NT2/D1 (cell line): Measurements from ENCODE around the gene ATP6AP1.

Source experiments
- DNase-seq: peaks from one replicate; pipeline ENCODE4 v3.0.0-alpha.2; 2011; ENCODE audit warnings: low read depth, low spot score
- H3K27me3 ChIP-seq: 2 replicates; pipeline ENCODE4 v1.6.0; 2011; ENCODE audit warnings: mild to moderate bottlenecking; ENCODE audit not compliant: insufficient read length, insufficient read depth
- H3K36me3 ChIP-seq: 2 replicates; pipeline ENCODE4 v1.6.1; 2011; ENCODE audit warnings: mild to moderate bottlenecking, low read length, mixed read lengths; ENCODE audit not compliant: insufficient read depth, insufficient read length
- H3K4me1 ChIP-seq: 2 replicates; pipeline ENCODE4 v1.5.1; 2011; ENCODE audit not compliant: insufficient read depth, insufficient read length
- H3K4me3 ChIP-seq: 2 replicates; pipeline ENCODE4 v1.5.1; 2011; ENCODE audit warnings: low read depth; ENCODE audit not compliant: insufficient read length
- H3K9ac ChIP-seq: 2 replicates; pipeline ENCODE4 v1.6.0; 2011; ENCODE audit warnings: low read depth; ENCODE audit not compliant: insufficient read length
- H3K9me3 ChIP-seq: 2 replicates; pipeline ENCODE4 v1.5.1; 2011; ENCODE audit warnings: mild to moderate bottlenecking, low read length; ENCODE audit not compliant: insufficient read depth
- SUZ12 ChIP-seq: IDR thresholded peaks from 2 replicates; pipeline ENCODE4 v1.6.1; 2011; ENCODE audit not compliant: insufficient read length, insufficient read depth; ENCODE audit errors: extremely low read depth
- YY1 ChIP-seq: IDR thresholded peaks from 2 replicates; pipeline ENCODE4 v1.6.1; 2011; ENCODE audit not compliant: insufficient read length, insufficient read depth
- ZNF274 ChIP-seq: IDR thresholded peaks from 2 replicates; pipeline ENCODE4 v1.6.1; 2011; ENCODE audit warnings: mild to moderate bottlenecking, low read depth, low read length

Gene ATP6AP1

DNA sequence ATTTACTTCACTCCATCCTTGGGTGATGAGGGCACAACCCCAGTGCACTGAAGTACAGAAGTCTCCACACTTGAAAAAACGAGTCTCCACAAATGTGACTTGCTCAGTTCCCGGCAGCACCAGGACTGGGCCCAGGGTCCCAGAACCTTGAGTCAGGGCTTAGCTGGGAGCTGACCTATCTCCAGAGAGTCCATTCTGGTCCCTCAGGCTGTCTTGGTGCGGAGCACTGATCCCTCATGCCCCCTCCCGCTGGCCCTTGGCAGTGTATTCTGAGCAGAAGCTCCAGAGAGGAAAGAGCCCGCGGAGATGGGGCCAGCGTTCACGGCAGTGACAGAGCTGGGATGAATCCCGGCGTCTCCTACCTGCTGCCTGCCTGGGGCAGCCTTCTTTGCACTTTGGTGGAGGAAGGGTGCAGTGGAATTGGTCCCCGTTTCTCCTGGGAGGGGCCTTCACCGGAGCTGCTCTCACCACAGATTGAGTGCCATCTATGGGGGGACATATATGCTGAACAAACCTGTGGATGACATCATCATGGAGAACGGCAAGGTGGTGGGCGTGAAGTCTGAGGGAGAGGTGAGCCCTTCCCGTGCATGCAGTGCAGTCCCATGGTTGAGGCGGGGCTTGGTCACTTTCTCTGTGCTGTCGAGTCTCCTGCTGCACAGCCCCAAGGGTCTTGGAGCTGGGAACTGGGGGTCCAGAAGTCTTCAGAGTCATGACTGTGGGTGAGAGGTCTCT, 12.3 kb downstream of the ATP6AP1 start:
- H3K4me1 ChIP-seq = no peaks in the 10 kb centered on the region
- DNase-seq = no peak
- TF ChIP-seq ZNF274 = no peak
- no peak for TF ChIP-seq YY1
- TF ChIP-seq SUZ12 = no peak
- H3K9ac ChIP-seq = no peak overlapping the region
- H3K36me3 ChIP-seq = peaks cover 50% of the 10 kb centered on the region
- H3K9me3 ChIP-seq = no peaks in the 10 kb centered on the region
- H3K27me3 ChIP-seq = no peaks in the 10 kb centered on the region
- H3K4me3 ChIP-seq = no peak overlapping the region

DNA sequence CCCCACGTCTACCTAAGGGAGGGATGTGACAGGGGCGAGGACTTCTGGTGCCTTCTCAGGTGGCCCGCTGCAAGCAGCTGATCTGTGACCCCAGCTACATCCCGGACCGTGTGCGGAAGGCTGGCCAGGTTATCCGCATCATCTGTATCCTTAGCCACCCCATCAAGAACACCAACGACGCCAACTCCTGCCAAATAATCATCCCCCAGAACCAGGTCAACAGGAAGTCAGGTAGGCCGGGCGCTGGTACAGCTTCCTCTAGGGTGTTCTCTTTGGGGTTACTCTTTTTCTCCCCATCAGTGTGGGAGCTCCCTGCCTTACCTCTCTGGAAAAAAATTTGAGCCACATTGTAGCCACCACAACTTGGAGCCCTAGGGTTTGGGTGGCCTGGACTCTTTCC, 13.1 kb downstream of the ATP6AP1 start:
- H3K9ac ChIP-seq = no peak overlapping the region
- no peaks in the 10 kb centered on the region for H3K27me3 ChIP-seq
- H3K4me3 ChIP-seq = no peak overlapping the region
- peaks cover 52% of the 10 kb centered on the region for H3K36me3 ChIP-seq
- TF ChIP-seq ZNF274 (no peak), SUZ12 (no peak), YY1 (no peak)
- no peaks in the 10 kb centered on the region for H3K4me1 ChIP-seq
- no peak for DNase-seq
- no peaks in the 10 kb centered on the region for H3K9me3 ChIP-seq

DNA sequence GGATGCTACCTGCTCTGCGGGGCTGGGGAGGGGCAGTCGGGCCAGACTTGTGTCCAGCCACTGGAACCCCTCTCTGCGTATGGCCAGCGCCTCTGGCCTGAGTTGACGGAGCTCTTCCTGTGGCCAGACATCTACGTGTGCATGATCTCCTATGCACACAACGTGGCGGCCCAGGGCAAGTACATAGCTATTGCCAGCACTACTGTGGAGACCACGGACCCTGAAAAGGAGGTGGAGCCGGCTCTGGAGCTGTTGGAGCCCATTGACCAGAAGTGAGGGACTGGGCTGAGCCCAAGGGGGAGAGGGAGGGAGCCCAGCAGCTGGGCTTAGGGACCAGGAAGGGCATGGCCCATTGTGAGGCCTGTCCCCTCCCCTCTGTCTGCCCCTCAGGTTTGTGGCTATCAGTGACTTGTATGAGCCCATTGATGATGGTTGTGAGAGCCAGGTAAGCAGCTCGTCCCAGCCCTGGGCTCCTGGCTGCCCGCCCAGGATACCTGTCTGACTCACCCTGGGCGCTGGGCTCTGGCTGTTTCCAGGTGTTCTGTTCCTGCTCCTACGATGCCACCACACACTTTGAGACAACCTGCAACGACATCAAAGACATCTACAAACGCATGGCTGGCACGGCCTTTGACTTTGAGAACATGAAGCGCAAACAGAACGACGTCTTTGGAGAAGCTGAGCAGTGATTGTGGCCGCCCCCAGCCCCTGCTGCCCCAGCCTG, 13.7 kb downstream of the ATP6AP1 start:
- TF ChIP-seq SUZ12 (no peak), ZNF274 (no peak), YY1 (no peak)
- H3K4me1 ChIP-seq = no peaks in the 10 kb centered on the region
- no peak overlapping the region for H3K9ac ChIP-seq
- H3K4me3 ChIP-seq = no peak overlapping the region
- no peaks in the 10 kb centered on the region for H3K27me3 ChIP-seq
- H3K9me3 ChIP-seq = no peaks in the 10 kb centered on the region
- peaks cover 58% of the 10 kb centered on the region for H3K36me3 ChIP-seq
- no peak for DNase-seq

DNA sequence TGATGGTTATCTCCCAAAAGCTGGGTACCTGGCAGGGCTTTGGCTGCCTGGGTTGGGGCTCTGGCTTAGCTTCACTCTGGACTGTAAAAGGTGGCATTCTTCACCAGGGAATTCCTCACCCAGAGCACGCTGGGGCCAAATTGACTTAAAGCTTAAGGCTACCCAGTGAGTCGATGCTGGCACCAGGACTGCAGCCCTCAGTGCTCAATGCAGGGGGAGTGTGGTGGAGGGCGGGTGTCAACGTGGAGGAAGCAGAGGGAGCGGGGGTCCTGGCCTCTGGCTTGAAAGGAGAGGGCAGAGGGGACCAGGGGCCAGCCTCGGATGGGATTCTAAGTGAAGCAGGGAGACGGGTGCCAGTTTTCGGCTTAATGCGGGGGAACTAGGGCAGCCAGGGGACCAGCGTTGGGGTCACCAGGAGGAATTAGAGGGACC, 15.0 kb downstream of the ATP6AP1 start:
- Histone ChIP-seq H3K36me3 (peaks cover 58% of the 10 kb centered on the region), H3K4me3 (no peak overlapping the region), H3K9me3 (no peaks in the 10 kb centered on the region), H3K27me3 (no peaks in the 10 kb centered on the region), H3K9ac (peak overlapping the region; percentile 10), H3K4me1 (no peaks in the 10 kb centered on the region)
- TF ChIP-seq YY1 = no peak
- TF ChIP-seq ZNF274 = no peak
- TF ChIP-seq SUZ12 = no peak
- DNase-seq = no peak

DNA sequence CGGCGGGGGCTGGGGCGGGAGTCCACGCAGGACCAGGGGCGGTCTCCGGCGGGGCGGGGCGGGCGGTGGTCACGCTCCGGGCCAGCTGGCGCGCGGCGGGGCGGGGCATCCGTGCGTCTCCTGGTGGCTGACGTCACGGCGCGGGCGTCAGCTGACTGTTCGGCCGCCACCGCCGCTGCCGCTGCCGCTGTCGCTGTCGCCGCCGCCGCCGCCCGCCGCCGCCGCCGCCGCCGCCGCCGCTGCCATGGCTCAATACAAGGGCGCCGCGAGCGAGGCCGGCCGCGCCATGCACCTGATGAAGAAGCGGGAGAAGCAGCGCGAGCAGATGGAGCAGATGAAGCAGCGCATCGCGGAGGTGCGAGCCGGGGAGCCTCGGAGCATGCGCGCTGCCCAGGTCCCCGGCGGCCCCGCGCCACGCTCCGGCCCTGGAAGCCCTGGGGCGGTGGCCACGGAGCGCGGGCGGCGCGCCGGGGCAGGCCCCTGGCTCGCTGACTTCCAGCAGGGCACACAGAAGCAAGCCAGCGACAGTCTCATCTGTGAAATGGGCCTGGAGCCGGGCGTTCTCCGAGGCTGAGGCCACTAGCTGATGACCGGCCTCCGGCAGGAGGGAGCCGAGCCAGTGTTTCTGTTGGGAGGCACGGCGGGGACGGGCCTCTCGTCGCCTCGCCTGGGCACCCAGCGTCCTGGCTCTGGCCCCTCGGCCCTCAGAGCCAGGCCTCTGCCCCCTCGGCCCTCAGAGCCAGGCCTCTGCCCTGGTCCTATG, 15.7 kb downstream of the ATP6AP1 start, which contains the start of gene FAM50A:
Gene FAM50A, plus strand, starts transcription at position 150 of the 763 bp plus-strand sequence. Its CDS starts 95 bp downstream, at position 245.
- peak within 1 kb of the TSS; percentile 80 for H3K9ac ChIP-seq
- no peak for DNase-seq

DNA sequence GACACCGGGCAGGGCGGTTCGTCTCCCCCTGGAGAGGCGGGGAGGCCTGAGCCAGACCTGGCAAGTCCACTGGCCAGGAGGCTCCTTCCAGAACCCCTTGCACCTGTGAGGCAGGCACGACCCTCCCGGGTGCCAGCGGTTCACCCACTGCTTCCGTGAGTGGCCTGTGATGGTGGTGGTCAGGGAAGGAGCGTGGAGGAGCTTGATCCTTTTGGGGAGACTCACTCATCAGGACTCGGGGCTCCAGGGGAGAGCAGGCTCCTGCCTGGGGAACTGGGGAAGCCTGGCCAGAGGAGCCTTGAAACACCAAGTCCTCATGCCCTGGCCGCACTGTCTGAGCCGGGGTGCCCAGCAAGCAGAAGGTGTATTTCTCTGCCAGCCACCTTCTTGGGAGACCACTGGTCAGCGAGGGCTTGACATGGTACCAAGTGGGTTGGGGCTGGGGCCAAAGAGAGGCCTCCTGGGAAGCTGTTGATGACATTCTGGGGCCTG, 16.3 kb downstream of the ATP6AP1 start:
- DNase-seq = no peak
- Histone ChIP-seq H3K36me3 (peaks cover 59% of the 10 kb centered on the region), H3K4me3 (peak overlapping the region; percentile 28)

More for the DNA sequence above, 15.7 kb downstream of the ATP6AP1 start, which contains the start of gene FAM50A:
- Histone ChIP-seq H3K36me3 (peaks cover 58% of the 10 kb centered on the region), H3K4me1 (no peaks in the 10 kb centered on the region), H3K27me3 (no peaks in the 10 kb centered on the region), H3K4me3 (peak within 1 kb of the TSS; percentile 28), H3K9me3 (no peaks in the 10 kb centered on the region)
- no peak for TF ChIP-seq SUZ12
- no peak for TF ChIP-seq YY1
- no peak for TF ChIP-seq ZNF274

DNA sequence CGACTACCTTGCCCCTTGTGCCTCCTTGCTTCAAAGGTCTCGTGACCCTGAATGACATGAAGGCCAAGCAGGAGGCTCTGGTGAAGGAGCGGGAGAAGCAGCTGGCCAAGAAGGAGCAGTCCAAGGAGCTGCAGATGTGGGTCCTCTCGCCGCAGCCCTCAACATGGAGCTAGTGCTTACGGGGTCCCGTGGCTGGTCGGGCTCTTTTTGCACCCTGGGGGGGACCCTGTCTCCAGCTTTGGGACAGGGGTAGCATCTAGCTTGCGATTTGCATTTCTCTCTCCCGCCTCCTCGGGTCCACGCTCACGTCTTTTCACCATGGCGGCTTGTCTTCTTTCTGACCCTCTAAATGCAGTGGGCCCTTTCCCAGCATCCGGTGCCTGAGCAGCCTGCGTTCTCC, 17.3 kb downstream of the ATP6AP1 start:
- Histone ChIP-seq H3K4me1 (no peaks in the 10 kb centered on the region), H3K9ac (no peak overlapping the region), H3K36me3 (peaks cover 57% of the 10 kb centered on the region), H3K9me3 (no peaks in the 10 kb centered on the region), H3K27me3 (no peaks in the 10 kb centered on the region), H3K4me3 (no peak overlapping the region)
- TF ChIP-seq ZNF274 (no peak), SUZ12 (no peak), YY1 (no peak)
- DNase-seq = no peak

More for the DNA sequence above, 16.3 kb downstream of the ATP6AP1 start:
- no peak for TF ChIP-seq YY1
- no peaks in the 10 kb centered on the region for H3K27me3 ChIP-seq
- H3K9ac ChIP-seq = peak overlapping the region; percentile 80
- H3K4me1 ChIP-seq = no peaks in the 10 kb centered on the region
- no peaks in the 10 kb centered on the region for H3K9me3 ChIP-seq
